Transverse colon (tissue), 4 donors: ENCODE data around the gene ATRIP. TPM values are rescaled to one million over a fixed set of nuclear protein-coding genes. Genes with fewer than 3 reads are reported as not detected.

Experiments used
- DNase-seq: peaks from one replicate; pipeline ENCODE4 v3.0.0-alpha.2; 2019
- H3K27ac ChIP-seq, 4 donors: fragments of 200-600 bp; sonication (generic); 2 replicates each; pipeline ENCODE4 v1.5.1; 2016 to 2018; ENCODE audit warnings: inconsistent platforms in 4 of 4
- H3K27me3 ChIP-seq: fragments of 200-600 bp; sonication (generic); 2 replicates; pipeline ENCODE4 v1.5.1; 2017; ENCODE audit warnings: inconsistent platforms
- H3K36me3 ChIP-seq, 4 donors: fragments of 200-600 bp; sonication (generic); 2 replicates each; pipeline ENCODE4 v1.5.1; 2017 to 2019; ENCODE audit warnings: inconsistent platforms in 4 of 4
- H3K4me1 ChIP-seq, 4 donors: fragments of 200-600 bp; sonication (generic); 2 replicates each; pipeline ENCODE4 v1.5.1; 2017 to 2020; ENCODE audit warnings: inconsistent platforms in 4 of 4
- H3K4me3 ChIP-seq, 4 donors: fragments of 200-600 bp; sonication (generic); 1 replicate in 1 of 4; 2 replicates in 3 of 4; pipeline versions ENCODE4 v1.5.1 to v1.6.1; 2017 to 2019; ENCODE audit warnings: inconsistent platforms in 4 of 4
- H3K9me3 ChIP-seq, 2 donors: fragments of 200-600 bp; sonication (generic); 2 replicates each; pipeline ENCODE4 v1.5.1; 2017 to 2019; ENCODE audit warnings: inconsistent platforms in 2 of 2
- EP300 ChIP-seq: sonication (generic); formaldehyde crosslinking; IDR thresholded peaks from one replicate; pipeline ENCODE4 v1.6.1; 2017; ENCODE audit warnings: antibody characterized with exemption, low read depth
- POLR2A ChIP-seq: fragments of 450-650 bp; IDR thresholded peaks from one replicate; pipeline ENCODE4 v1.6.1; 2016; ENCODE audit warnings: antibody characterized with exemption, mild to moderate bottlenecking, moderate library complexity
- POLR2AphosphoS5 ChIP-seq, 3 donors: sonication (generic); formaldehyde crosslinking; IDR thresholded peaks; one replicate each; pipeline ENCODE4 v1.6.1; 2016; ENCODE audit warnings: antibody characterized with exemption in 3 of 3
- WGBS, 2 donors: methylation state at CpG; one replicate each; pipeline ENCODE4 v1.1.5; 2018; ENCODE audit warnings: low coverage in 1 of 2; 5-methylcytosine and 5-hydroxymethylcytosine counted together
- in situ Hi-C, 4 donors: fragments of 200-750 bp; cut with MboI; loops; one replicate each; pipeline versions ENCODE4 v1.15.0 to v1.15.1; 2017; ENCODE audit warnings: low sequenced_read_pairs in 3 of 4, low pct_ligation_motif_present in 1 of 4, low pct_unique_long_range_greater_than_20kb in 1 of 4
- intact Hi-C: fragments of 100-400 bp; cut with DNase I; formaldehyde crosslinking; loops from one replicate; pipeline ENCODE4 v1.15.1; 2023; ENCODE audit warnings: low total_unique reads
- total RNA-seq, 4 donors: library from RNA; depleted of rRNA; stranded (reverse); fragments of >200 nt; gene quantifications; one replicate each; pipeline ENCODE4 v1.1.0, GENCODE V29; 2016
- TF ChIP-seq, protein P1 (sequence below), 5 experiments: fragments of 200-600 bp in 3 of 5; fragments of 450-650 bp in 2 of 5; sonication (generic) in 3 of 5; IDR thresholded peaks; 1 replicate in 2 of 5; 2 replicates in 3 of 5; pipeline ENCODE4 v1.5.1; 2016 to 2017; ENCODE audit warnings: antibody characterized with exemption in 5 of 5, inconsistent platforms in 3 of 5, mild to moderate bottlenecking in 2 of 5, moderate library complexity in 1 of 5

Gene ATRIP
- total RNA-seq, 4 donors from 2014 or later = 1.8 to 4.4 (median 2.9) TPM

GRCh38 chr3:48426401-48426909, 20.1 kb upstream of the ATRIP start:
- in situ Hi-C loops (no loop called here), intact Hi-C loops (no loop called here)
- Histone ChIP-seq H3K27ac (peak overlapping the region; percentile 90 to 97 (median 92)), H3K27me3 (no peaks in the 10 kb centered on the region), H3K4me3 (peak overlapping the region in 2 of 4 donors; percentile 5 to 83), H3K36me3 (no peaks in the 10 kb centered on the region), H3K4me1 (peaks cover 31 to 47% (median 43%) of the 10 kb centered on the region in 4 donors), H3K9me3 (no peaks in the 10 kb centered on the region)
- TF ChIP-seq, protein P1, sequence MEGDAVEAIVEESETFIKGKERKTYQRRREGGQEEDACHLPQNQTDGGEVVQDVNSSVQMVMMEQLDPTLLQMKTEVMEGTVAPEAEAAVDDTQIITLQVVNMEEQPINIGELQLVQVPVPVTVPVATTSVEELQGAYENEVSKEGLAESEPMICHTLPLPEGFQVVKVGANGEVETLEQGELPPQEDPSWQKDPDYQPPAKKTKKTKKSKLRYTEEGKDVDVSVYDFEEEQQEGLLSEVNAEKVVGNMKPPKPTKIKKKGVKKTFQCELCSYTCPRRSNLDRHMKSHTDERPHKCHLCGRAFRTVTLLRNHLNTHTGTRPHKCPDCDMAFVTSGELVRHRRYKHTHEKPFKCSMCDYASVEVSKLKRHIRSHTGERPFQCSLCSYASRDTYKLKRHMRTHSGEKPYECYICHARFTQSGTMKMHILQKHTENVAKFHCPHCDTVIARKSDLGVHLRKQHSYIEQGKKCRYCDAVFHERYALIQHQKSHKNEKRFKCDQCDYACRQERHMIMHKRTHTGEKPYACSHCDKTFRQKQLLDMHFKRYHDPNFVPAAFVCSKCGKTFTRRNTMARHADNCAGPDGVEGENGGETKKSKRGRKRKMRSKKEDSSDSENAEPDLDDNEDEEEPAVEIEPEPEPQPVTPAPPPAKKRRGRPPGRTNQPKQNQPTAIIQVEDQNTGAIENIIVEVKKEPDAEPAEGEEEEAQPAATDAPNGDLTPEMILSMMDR (IDR thresholded peaks at IDR 0.05) = no peak
- TF ChIP-seq EP300 = no peak
- TF ChIP-seq POLR2A = no peak
- no peak for TF ChIP-seq POLR2AphosphoS5 (IDR thresholded peaks at IDR 0.05)
- DNase-seq = no peak
- 53% methylated on average over 11 of the region's 11 CpGs; no CpG with 5 or more reads in 1 of the 2 donors for WGBS, 2 donors

- WGBS, 2 donors = 37 to 44% methylated on average over 6 to 8 of the region's 8 CpGs
- H3K27ac ChIP-seq = peak overlapping the region; percentile 90 to 97 (median 92)
- TF ChIP-seq EP300 (no peak), POLR2A (no peak), POLR2AphosphoS5 (IDR thresholded peaks at IDR 0.05) (no peak)
- TF ChIP-seq, protein P1 (IDR thresholded peaks at IDR 0.05) = no peak
- peaks cover 31 to 47% (median 43%) of the 10 kb centered on the region in 4 donors for H3K4me1 ChIP-seq
- in situ Hi-C loops (no loop called here), intact Hi-C loops (no loop called here)
- DNase-seq = no peak
- peak overlapping the region in 3 of 4 donors; percentile 63 to 83 (median 75) for H3K4me3 ChIP-seq
- H3K9me3 ChIP-seq = no peaks in the 10 kb centered on the region
- no peaks in the 10 kb centered on the region for H3K27me3 ChIP-seq
- H3K36me3 ChIP-seq = no peaks in the 10 kb centered on the region
Observed at GRCh38 chr3:48426944-48427629, 19.4 kb upstream of the ATRIP start.

GRCh38 chr3:48427630-48427962, 18.9 kb upstream of the ATRIP start:
- Histone ChIP-seq H3K27ac (peak overlapping the region; percentile 90 to 97 (median 92)), H3K4me3 (peak overlapping the region in 3 of 4 donors; percentile 63 to 83 (median 75)), H3K36me3 (no peaks in the 10 kb centered on the region), H3K4me1 (peaks cover 31 to 49% (median 43%) of the 10 kb centered on the region in 4 donors), H3K9me3 (no peaks in the 10 kb centered on the region), H3K27me3 (no peaks in the 10 kb centered on the region)
- intact Hi-C loops = no loop called here
- in situ Hi-C loops = no loop called here
- TF ChIP-seq EP300 (no peak), POLR2A (no peak), POLR2AphosphoS5 (IDR thresholded peaks at IDR 0.05) (no peak)
- TF ChIP-seq, protein P1 (IDR thresholded peaks at IDR 0.05) = no peak
- peak; percentile 37 for DNase-seq
- WGBS, 2 donors = 40 to 61% methylated on average over 1 to 9 of the region's 9 CpGs

DNA sequence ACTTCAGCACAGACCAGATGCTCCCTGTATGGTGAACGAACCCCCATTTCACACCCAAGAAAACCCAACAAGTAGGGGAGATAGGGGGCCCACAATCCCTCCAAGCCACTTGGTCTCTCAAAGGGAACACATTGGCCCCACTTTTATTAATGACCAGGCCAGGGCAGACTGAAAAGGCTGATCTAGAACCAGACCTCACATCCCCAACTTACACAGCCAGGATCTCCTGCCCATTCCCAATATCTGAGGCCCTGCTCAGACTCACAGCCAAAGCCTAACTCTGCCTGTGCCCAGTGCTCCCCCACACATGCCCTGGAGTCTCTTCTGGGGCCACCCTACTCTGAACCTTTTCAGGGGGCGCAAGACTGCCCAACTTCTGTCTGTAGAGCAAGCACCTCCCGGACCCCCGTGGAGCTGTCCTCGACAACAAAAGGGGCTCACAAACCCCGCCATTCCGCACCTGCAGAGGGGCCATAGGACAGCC, 18.4 kb upstream of the ATRIP start:
- Histone ChIP-seq H3K4me1 (peaks cover 31 to 54% (median 48%) of the 10 kb centered on the region in 4 donors), H3K27ac (peak overlapping the region; percentile 90 to 97 (median 92)), H3K27me3 (no peaks in the 10 kb centered on the region), H3K4me3 (peak overlapping the region; percentile 56 to 83 (median 69)), H3K36me3 (no peaks in the 10 kb centered on the region), H3K9me3 (no peaks in the 10 kb centered on the region)
- in situ Hi-C loops (no loop called here), intact Hi-C loops (no loop called here)
- no peak for DNase-seq
- 35% methylated on average over 7 of the region's 7 CpGs; no CpG with 5 or more reads in 1 of the 2 donors for WGBS, 2 donors
- TF ChIP-seq POLR2AphosphoS5 (IDR thresholded peaks at IDR 0.05) (no peak), POLR2A (no peak), EP300 (no peak)
- TF ChIP-seq, protein P1 (IDR thresholded peaks at IDR 0.05) = no peak
